Hepatocyte (in vitro differentiated cells): ENCODE data around the gene SH3RF3. TPM values are rescaled to one million over a fixed set of nuclear protein-coding genes. Genes with fewer than 3 reads are reported as not detected.
A peak's percentile ranks its signal among the peaks of the same experiment; 100 is the strongest.

Source experiments
- DNase-seq: peaks from one replicate; pipeline ENCODE4 v3.0.0-alpha.2; 2016; ENCODE audit warnings: low spot score
- H2AFZ ChIP-seq: fragments of 200-600 bp; sonication (generic); 2 replicates; pipeline ENCODE4 v1.6.0; 2016; ENCODE audit warnings: antibody characterized with exemption, mild to moderate bottlenecking
- H3K27ac ChIP-seq: fragments of 200-600 bp; sonication (generic); 2 replicates; pipeline ENCODE4 v1.5.1; 2016; ENCODE audit warnings: mild to moderate bottlenecking
- H3K27me3 ChIP-seq: fragments of 200-600 bp; sonication (generic); 2 replicates; pipeline ENCODE4 v1.6.1; 2016
- H3K36me3 ChIP-seq: fragments of 200-600 bp; sonication (generic); replicated peaks from 2 replicates; pipeline ENCODE4 v1.5.1; 2016; ENCODE audit warnings: low read depth; ENCODE audit not compliant: insufficient read depth
- H3K4me1 ChIP-seq: fragments of 200-600 bp; sonication (generic); 2 replicates; pipeline ENCODE4 v1.5.1; 2016; ENCODE audit warnings: mild to moderate bottlenecking, moderate library complexity; ENCODE audit not compliant: insufficient read depth
- H3K4me2 ChIP-seq: fragments of 200-600 bp; sonication (generic); 2 replicates; pipeline ENCODE4 v1.6.0; 2016
- H3K4me3 ChIP-seq: fragments of 200-600 bp; sonication (generic); 2 replicates; pipeline ENCODE4 v1.5.1; 2016; ENCODE audit warnings: mild to moderate bottlenecking
- H3K79me2 ChIP-seq: fragments of 200-600 bp; sonication (generic); 2 replicates; pipeline ENCODE4 v1.6.0; 2017; ENCODE audit warnings: mild to moderate bottlenecking
- H3K9me2 ChIP-seq: fragments of 200-600 bp; sonication (generic); replicated peaks from 2 replicates; pipeline ENCODE4 v1.6.0; 2017; ENCODE audit warnings: mild to moderate bottlenecking; ENCODE audit not compliant: insufficient read depth
- H3K9me3 ChIP-seq: fragments of 200-600 bp; sonication (generic); 2 replicates; pipeline ENCODE4 v1.5.1; 2016; ENCODE audit warnings: low read depth, mild to moderate bottlenecking
- H4K20me1 ChIP-seq: fragments of 200-600 bp; sonication (generic); 2 replicates; pipeline ENCODE4 v1.6.0; 2016; ENCODE audit warnings: mild to moderate bottlenecking; ENCODE audit not compliant: insufficient read depth, poor library complexity, severe bottlenecking
- EZH2 ChIP-seq: fragments of 200-600 bp; sonication (generic); IDR thresholded peaks from 2 replicates; pipeline ENCODE4 v1.6.1; 2016; ENCODE audit warnings: antibody characterized with exemption, mild to moderate bottlenecking, borderline replicate concordance
- EZH2phosphoT487 ChIP-seq: fragments of 200-600 bp; sonication (generic); IDR thresholded peaks from one replicate; pipeline ENCODE4 v1.6.1; 2018; ENCODE audit warnings: antibody characterized with exemption, mild to moderate bottlenecking, low read depth, moderate library complexity; ENCODE audit not compliant: unreplicated experiment, severe bottlenecking
- WGBS: methylation state at CpG from one replicate; pipeline ENCODE4 v1.1.6; 2016; ENCODE audit warnings: low lambda C conversion rate; ENCODE audit errors: missing lambda C conversion rate; 5-methylcytosine and 5-hydroxymethylcytosine counted together
- polyA plus RNA-seq: library from polyadenylated mRNA; unstranded; fragments of >200 nt; fragmentation: Nextera tagmentation; extraction: Ambion mirVana; gene quantifications from 2 replicates; pipeline ENCODE4 v1.2.1, GENCODE V29; 2016
- total RNA-seq: library from RNA; depleted of rRNA; stranded (reverse); fragments of >200 nt; gene quantifications from 2 replicates; pipeline ENCODE4 v1.2.3, GENCODE V29; 2014
- TF ChIP-seq, protein P1 (sequence below): fragments of 200-600 bp; sonication (generic); IDR thresholded peaks from 2 replicates; pipeline ENCODE4 v1.5.1; 2016; ENCODE audit warnings: antibody characterized with exemption, mild to moderate bottlenecking; ENCODE audit not compliant: poor library complexity

The SH3RF3 gene
- total and polyA plus RNA-seq, 2 experiments from 2014 or later: 1.9 to 2.1 TPM

DNA sequence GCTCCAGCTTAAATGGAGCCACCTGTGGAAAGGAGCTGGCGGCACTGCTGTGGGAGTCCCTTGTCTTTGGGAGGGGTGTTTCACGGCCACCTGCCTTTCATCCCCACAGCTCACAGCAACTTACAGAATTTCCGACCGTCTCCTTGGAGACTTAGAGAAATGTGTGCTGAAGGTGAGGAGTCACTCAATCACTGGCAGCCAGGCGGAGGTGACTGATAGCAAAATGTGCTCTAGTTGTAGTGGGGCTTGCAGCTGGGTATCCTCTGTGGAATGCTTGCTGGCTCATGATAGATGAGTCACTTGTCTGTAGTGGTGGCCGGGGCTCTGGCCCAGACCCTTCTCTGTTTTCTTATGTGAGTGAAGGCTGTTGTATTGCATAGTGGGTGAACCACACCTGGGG lies 110.7 kb downstream of the SH3RF3 start:
- Histone ChIP-seq H3K27ac (no peak overlapping the region), H4K20me1 (no peaks in the 10 kb centered on the region), H3K4me2 (no peak overlapping the region), H3K27me3 (no peaks in the 10 kb centered on the region), H3K4me1 (no peaks in the 10 kb centered on the region), H3K9me2 (no peaks in the 10 kb centered on the region), H3K4me3 (no peak overlapping the region), H3K79me2 (no peaks in the 10 kb centered on the region), H2AFZ (no peak overlapping the region), H3K36me3 (no peaks in the 10 kb centered on the region), H3K9me3 (no peaks in the 10 kb centered on the region)
- WGBS: 64% methylated on average over 6 of the region's 6 CpGs
- peak; percentile 24 for DNase-seq
- no peak for TF ChIP-seq EZH2
- TF ChIP-seq EZH2phosphoT487: no peak
- TF ChIP-seq, protein P1, sequence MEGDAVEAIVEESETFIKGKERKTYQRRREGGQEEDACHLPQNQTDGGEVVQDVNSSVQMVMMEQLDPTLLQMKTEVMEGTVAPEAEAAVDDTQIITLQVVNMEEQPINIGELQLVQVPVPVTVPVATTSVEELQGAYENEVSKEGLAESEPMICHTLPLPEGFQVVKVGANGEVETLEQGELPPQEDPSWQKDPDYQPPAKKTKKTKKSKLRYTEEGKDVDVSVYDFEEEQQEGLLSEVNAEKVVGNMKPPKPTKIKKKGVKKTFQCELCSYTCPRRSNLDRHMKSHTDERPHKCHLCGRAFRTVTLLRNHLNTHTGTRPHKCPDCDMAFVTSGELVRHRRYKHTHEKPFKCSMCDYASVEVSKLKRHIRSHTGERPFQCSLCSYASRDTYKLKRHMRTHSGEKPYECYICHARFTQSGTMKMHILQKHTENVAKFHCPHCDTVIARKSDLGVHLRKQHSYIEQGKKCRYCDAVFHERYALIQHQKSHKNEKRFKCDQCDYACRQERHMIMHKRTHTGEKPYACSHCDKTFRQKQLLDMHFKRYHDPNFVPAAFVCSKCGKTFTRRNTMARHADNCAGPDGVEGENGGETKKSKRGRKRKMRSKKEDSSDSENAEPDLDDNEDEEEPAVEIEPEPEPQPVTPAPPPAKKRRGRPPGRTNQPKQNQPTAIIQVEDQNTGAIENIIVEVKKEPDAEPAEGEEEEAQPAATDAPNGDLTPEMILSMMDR: no peak

DNA sequence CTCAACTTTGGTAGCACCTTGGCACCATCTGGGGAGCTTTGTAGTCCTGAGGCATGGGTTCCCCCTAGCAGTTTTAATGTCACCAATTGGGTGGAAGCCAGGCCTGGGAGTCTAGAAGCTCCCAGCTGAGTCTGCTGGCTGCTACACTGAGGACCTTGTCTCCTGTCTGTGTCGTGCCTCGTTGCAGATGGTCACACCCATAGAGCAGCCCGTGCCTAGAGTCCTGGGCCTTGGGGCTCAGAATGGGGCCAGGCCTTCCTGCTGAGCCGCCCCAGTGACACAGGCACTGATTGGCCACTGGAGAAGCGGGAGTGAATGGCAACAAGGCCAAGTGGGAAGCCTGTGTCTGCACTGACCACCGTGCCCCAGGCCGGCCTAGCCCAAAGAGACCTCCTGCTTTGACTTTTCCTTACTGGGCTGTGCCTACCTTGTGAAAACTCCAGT lies 113.2 kb downstream of the SH3RF3 start:
- H3K4me2 ChIP-seq: no peak overlapping the region
- H3K27me3 ChIP-seq: no peaks in the 10 kb centered on the region

DNA sequence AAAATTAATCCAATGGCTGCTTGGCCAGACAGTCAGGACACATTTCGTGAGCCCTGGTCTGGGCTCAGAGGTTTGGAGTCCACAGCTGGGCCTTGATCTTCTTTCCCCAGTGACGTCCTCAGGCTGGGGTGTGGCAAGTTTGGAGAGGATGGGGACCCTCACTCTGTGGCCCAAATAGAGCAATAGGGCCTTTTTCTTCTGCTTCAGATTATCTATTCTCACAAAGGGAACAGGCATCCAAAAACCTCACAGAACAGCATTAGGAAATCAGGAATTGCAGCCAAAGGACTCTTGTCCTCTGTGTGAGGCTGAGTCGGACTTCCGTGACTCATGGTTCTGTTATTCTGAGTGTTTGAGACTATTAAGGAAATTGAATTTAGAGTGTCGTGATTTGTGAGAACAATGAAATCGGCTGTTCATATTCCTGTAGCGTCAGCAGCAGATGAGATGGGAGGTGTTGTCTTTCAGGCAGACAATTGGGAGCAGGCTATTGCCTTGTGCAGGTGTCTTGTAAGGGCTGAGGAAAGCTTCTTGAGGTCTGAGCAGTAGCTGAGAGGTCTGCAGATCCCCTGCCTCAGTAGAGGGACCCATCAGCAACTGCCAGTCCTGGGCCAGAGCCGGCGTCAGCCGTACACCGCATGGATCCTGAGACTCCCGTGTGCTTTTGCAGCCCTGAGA lies 113.8 kb downstream of the SH3RF3 start:
- Histone ChIP-seq H3K27ac (no peak overlapping the region), H3K27me3 (no peaks in the 10 kb centered on the region), H2AFZ (no peak overlapping the region), H3K9me2 (no peaks in the 10 kb centered on the region), H3K36me3 (no peaks in the 10 kb centered on the region), H3K79me2 (no peaks in the 10 kb centered on the region), H4K20me1 (no peaks in the 10 kb centered on the region), H3K4me1 (no peaks in the 10 kb centered on the region), H3K4me3 (no peak overlapping the region), H3K9me3 (no peaks in the 10 kb centered on the region), H3K4me2 (no peak overlapping the region)
- no peak for TF ChIP-seq EZH2phosphoT487
- no peak for TF ChIP-seq EZH2
- TF ChIP-seq, protein P1: no peak
- 86% methylated on average over 12 of the region's 12 CpGs for WGBS
- DNase-seq: no peak

More for the DNA sequence above, 113.2 kb downstream of the SH3RF3 start:
- no peaks in the 10 kb centered on the region for H3K36me3 ChIP-seq
- 89% methylated on average over 7 of the region's 7 CpGs for WGBS
- H4K20me1 ChIP-seq: no peaks in the 10 kb centered on the region
- DNase-seq: no peak
- no peaks in the 10 kb centered on the region for H3K4me1 ChIP-seq
- no peaks in the 10 kb centered on the region for H3K9me3 ChIP-seq
- no peaks in the 10 kb centered on the region for H3K9me2 ChIP-seq
- no peaks in the 10 kb centered on the region for H3K79me2 ChIP-seq
- no peak for TF ChIP-seq EZH2phosphoT487
- TF ChIP-seq, protein P1: no peak
- no peak for TF ChIP-seq EZH2
- no peak overlapping the region for H3K27ac ChIP-seq
- H2AFZ ChIP-seq: no peak overlapping the region
- no peak overlapping the region for H3K4me3 ChIP-seq
